ENCODE data around the gene ETAA1.

The ETAA1 gene

GRCh38 chr2:67459761-67460160 lies 62.6 kb downstream of the ETAA1 start:
- H3K4me3 ChIP-seq (replicated peaks; ENCODE audit: low read depth, low read length), result no peak overlapping the region
- no peak for DNase-seq (ENCODE audit: low read depth)
- no peak for TF ChIP-seq CTCF (IDR thresholded peaks at IDR 0.05; ENCODE audit: low read length, missing control alignments)
